Tibial artery (tissue), 4 donors: Measurements from ENCODE around the gene GNAT3.

Experiments
- DNase-seq, 2 donors: peaks; one replicate each; pipeline ENCODE4 v3.0.0-alpha.2; 2019
- H3K27ac ChIP-seq, 2 donors: fragments of 200-600 bp; sonication (generic) in 1 of 2; 1 replicate in 1 of 2; 2 replicates in 1 of 2; pipeline ENCODE4 v1.5.1; 2018 to 2019; ENCODE audit warnings: mild to moderate bottlenecking in 1 of 2
- H3K27me3 ChIP-seq, 2 donors: fragments of 200-600 bp; sonication (generic) in 1 of 2; one replicate each; pipeline versions ENCODE4 v1.5.1 to v1.6.0; 2016 to 2019
- H3K36me3 ChIP-seq, 3 donors: fragments of 200-600 bp; sonication (generic) in 2 of 3; one replicate each; pipeline ENCODE4 v1.5.1; 2016 to 2019; ENCODE audit warnings: mild to moderate bottlenecking in 2 of 3
- H3K4me1 ChIP-seq, 4 donors: fragments of 200-600 bp; sonication (generic) in 2 of 4; 1 replicate in 3 of 4; 2 replicates in 1 of 4; pipeline ENCODE4 v1.5.1; 2016 to 2019
- H3K4me3 ChIP-seq, 2 donors: fragments of 200-600 bp; sonication (generic) in 1 of 2; 1 replicate in 1 of 2; 2 replicates in 1 of 2; pipeline ENCODE4 v1.5.1; 2018 to 2019; ENCODE audit warnings: mild to moderate bottlenecking in 2 of 2
- H3K9me3 ChIP-seq, 3 donors: fragments of 200-600 bp; sonication (generic) in 1 of 3; one replicate each; pipeline ENCODE4 v1.5.1; 2016 to 2019
- CTCF ChIP-seq, 2 experiments: fragments of 200-600 bp in 1 of 2; fragments of 450-650 bp in 1 of 2; IDR thresholded peaks; one replicate each; pipeline ENCODE4 v1.5.1; 2017 to 2019; ENCODE audit warnings: antibody characterized with exemption in 2 of 2, mild to moderate bottlenecking in 1 of 2, moderate library complexity in 1 of 2
- intact Hi-C: fragments of 100-400 bp; cut with DNase I; formaldehyde crosslinking; loops from one replicate; pipeline ENCODE4 v1.15.0; 2023; ENCODE audit warnings: low total_unique reads

GNAT3 gene

GRCh38 chr7:80532153-80532552 is 20.3 kb upstream of the GNAT3 start:
- no peaks in the 10 kb centered on the region for H3K36me3 ChIP-seq
- intact Hi-C loops, result no loop called here
- H3K27ac ChIP-seq, result no peak overlapping the region
- H3K4me3 ChIP-seq, result no peak overlapping the region
- DNase-seq, result no peak
- no peaks in the 10 kb centered on the region for H3K9me3 ChIP-seq
- TF ChIP-seq CTCF (IDR thresholded peaks at IDR 0.05), result no peak
- H3K27me3 ChIP-seq, result no peaks in the 10 kb centered on the region
- no peaks in the 10 kb centered on the region for H3K4me1 ChIP-seq

- intact Hi-C loops, result no loop called here
- no peaks in the 10 kb centered on the region for H3K4me1 ChIP-seq
- no peak for TF ChIP-seq CTCF (IDR thresholded peaks at IDR 0.05)
- H3K9me3 ChIP-seq, result no peaks in the 10 kb centered on the region
- no peak for DNase-seq
- H3K27me3 ChIP-seq, result no peaks in the 10 kb centered on the region
- H3K27ac ChIP-seq, result no peak overlapping the region
- H3K4me3 ChIP-seq, result no peak overlapping the region
- no peaks in the 10 kb centered on the region for H3K36me3 ChIP-seq
Observed at GRCh38 chr7:80530136-80530535, 18.3 kb upstream of the GNAT3 start.

GRCh38 chr7:80529362-80529761 is 17.5 kb upstream of the GNAT3 start:
- intact Hi-C loops, result no loop called here
- no peak for TF ChIP-seq CTCF (IDR thresholded peaks at IDR 0.05)
- DNase-seq, result no peak
- no peaks in the 10 kb centered on the region for H3K27me3 ChIP-seq
- H3K4me3 ChIP-seq, result no peak overlapping the region
- no peaks in the 10 kb centered on the region for H3K36me3 ChIP-seq
- no peaks in the 10 kb centered on the region for H3K4me1 ChIP-seq
- H3K9me3 ChIP-seq, result no peaks in the 10 kb centered on the region
- no peak overlapping the region for H3K27ac ChIP-seq

- DNase-seq, result no peak
- Histone ChIP-seq H3K36me3 (no peaks in the 10 kb centered on the region), H3K9me3 (no peaks in the 10 kb centered on the region), H3K4me1 (no peaks in the 10 kb centered on the region), H3K27ac (no peak overlapping the region), H3K4me3 (no peak overlapping the region), H3K27me3 (no peaks in the 10 kb centered on the region)
- no peak for TF ChIP-seq CTCF (IDR thresholded peaks at IDR 0.05)
- intact Hi-C loops, result no loop called here
Observed at GRCh38 chr7:80528689-80529088, 16.8 kb upstream of the GNAT3 start.

- intact Hi-C loops, result no loop called here
- TF ChIP-seq CTCF (IDR thresholded peaks at IDR 0.05), result no peak
- no peaks in the 10 kb centered on the region for H3K9me3 ChIP-seq
- no peak for DNase-seq
- H3K4me1 ChIP-seq, result no peaks in the 10 kb centered on the region
- no peaks in the 10 kb centered on the region for H3K36me3 ChIP-seq
- no peak overlapping the region for H3K4me3 ChIP-seq
- H3K27ac ChIP-seq, result no peak overlapping the region
- H3K27me3 ChIP-seq, result no peaks in the 10 kb centered on the region
Observed at GRCh38 chr7:80526472-80526871, 14.6 kb upstream of the GNAT3 start.

GRCh38 chr7:80524693-80525092 is 12.8 kb upstream of the GNAT3 start:
- no peaks in the 10 kb centered on the region for H3K36me3 ChIP-seq
- H3K27me3 ChIP-seq, result no peaks in the 10 kb centered on the region
- H3K4me1 ChIP-seq, result no peaks in the 10 kb centered on the region
- TF ChIP-seq CTCF (IDR thresholded peaks at IDR 0.05), result no peak
- no peak overlapping the region for H3K4me3 ChIP-seq
- no peak overlapping the region for H3K27ac ChIP-seq
- DNase-seq, result no peak
- intact Hi-C loops, result no loop called here
- H3K9me3 ChIP-seq, result no peaks in the 10 kb centered on the region
